NT2/D1 (cell line): ENCODE data around the gene CCR5.

Source experiments
- YY1 ChIP-seq: IDR thresholded peaks from 2 replicates; pipeline ENCODE4 v1.6.1; 2011; ENCODE audit not compliant: insufficient read length, insufficient read depth
- ZNF274 ChIP-seq: IDR thresholded peaks from 2 replicates; pipeline ENCODE4 v1.6.1; 2011; ENCODE audit warnings: mild to moderate bottlenecking, low read depth, low read length

DNA sequence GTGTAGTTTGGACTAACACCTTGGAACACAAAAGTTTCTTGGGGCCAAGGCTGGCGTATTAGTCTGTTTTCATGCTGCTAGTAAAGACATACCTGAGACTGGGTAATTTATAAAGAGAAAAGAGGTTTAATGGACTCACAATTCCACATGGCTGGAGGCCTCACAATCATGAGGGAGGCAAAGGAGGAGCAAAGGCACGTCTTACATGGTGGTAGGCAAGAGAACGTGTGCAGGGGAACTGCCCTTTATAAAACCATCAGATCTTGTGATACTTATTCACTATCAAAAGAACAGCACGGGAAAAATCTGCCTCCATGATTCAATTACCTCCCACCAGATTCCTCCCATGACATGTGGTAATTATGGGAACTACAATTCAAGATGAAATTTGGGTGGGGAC is 26.3 kb upstream of the CCR5 start:
- TF ChIP-seq ZNF274, result no peak
- TF ChIP-seq YY1, result no peak
